ENCODE results near the gene EDDM3A. TPM values are rescaled to one million over a fixed set of nuclear protein-coding genes. Genes with fewer than 3 reads are reported as not detected.

EDDM3A gene
- total RNA-seq, 2 experiments from 2014 or later, result not detected

- Histone ChIP-seq H3K4me2 (ENCODE audit: low read length) (no peak overlapping the region), H3K9me2 (ENCODE audit: insufficient read depth, low read length) (no peaks in the 10 kb centered on the region), H4K20me1 (ENCODE audit: insufficient read depth, low read length) (no peaks in the 10 kb centered on the region), H3K27ac (ENCODE audit: low read depth, low read length, poor library complexity, severe bottlenecking) (no peak overlapping the region), H3K36me3 (ENCODE audit: insufficient read depth, low read length) (no peaks in the 10 kb centered on the region), H3K9me3 (ENCODE audit: low read length) (no peaks in the 10 kb centered on the region), H3K4me1 (ENCODE audit: insufficient read depth, low read length, poor library complexity, severe bottlenecking) (peaks cover 7% of the 10 kb centered on the region), H3K4me3 (ENCODE audit: low read depth, low read length, poor library complexity, severe bottlenecking) (no peak overlapping the region), H2AFZ (ENCODE audit: low read length) (no peak overlapping the region), H3K79me2 (ENCODE audit: insufficient read depth, low read depth, low read length) (no peaks in the 10 kb centered on the region)
- intact Hi-C loops (cut with micrococcal nuclease; ENCODE audit: unreplicated experiment), result no loop called here
- ChIA-PET CTCF (ENCODE audit: unreplicated experiment) (no interaction called here), POLR2A (no interaction called here)
- no peak for DNase-seq (ENCODE audit: low spot score)
- BruUV-seq (replicated peaks), result no TSS peak
- no peak for TF ChIP-seq CTCF (conservative IDR thresholded peaks at IDR 0.05; ENCODE audit: low read length)
- no peak for TF ChIP-seq EZH2phosphoT487 (IDR thresholded peaks at IDR 0.05; ENCODE audit: borderline replicate concordance, low read depth, low read length)
Observed at GRCh38 chr14:20787025-20787424, 41.3 kb downstream of the EDDM3A start.

GRCh38 chr14:20789230-20789813 is 43.6 kb downstream of the EDDM3A start:
- H4K20me1 ChIP-seq (ENCODE audit: insufficient read depth, low read length), result no peaks in the 10 kb centered on the region
- no peaks in the 10 kb centered on the region for H3K36me3 ChIP-seq (ENCODE audit: insufficient read depth, low read length)
- no peak overlapping the region for H3K4me3 ChIP-seq (ENCODE audit: low read depth, low read length, poor library complexity, severe bottlenecking)
- POLR2A ChIA-PET, result interaction anchor here (1.3 kb wide), 1 partner anchor 13 kb away, joined by 3 read pairs; the partner anchor contains the start of gene RNASE1
- no peak overlapping the region for H3K4me2 ChIP-seq (ENCODE audit: low read length)
- H3K4me1 ChIP-seq (ENCODE audit: insufficient read depth, low read length, poor library complexity, severe bottlenecking), result no peaks in the 10 kb centered on the region
- TF ChIP-seq CTCF (conservative IDR thresholded peaks at IDR 0.05; ENCODE audit: low read length) (no peak), EZH2phosphoT487 (IDR thresholded peaks at IDR 0.05; ENCODE audit: borderline replicate concordance, low read depth, low read length) (no peak)
- no peak for DNase-seq (ENCODE audit: low spot score)
- H3K9me3 ChIP-seq (ENCODE audit: low read length), result no peaks in the 10 kb centered on the region
- intact Hi-C loops (cut with micrococcal nuclease; ENCODE audit: unreplicated experiment), result no loop called here
- H3K27ac ChIP-seq (ENCODE audit: low read depth, low read length, poor library complexity, severe bottlenecking), result no peak overlapping the region
- H3K79me2 ChIP-seq (ENCODE audit: insufficient read depth, low read depth, low read length), result no peaks in the 10 kb centered on the region
- CTCF ChIA-PET (ENCODE audit: unreplicated experiment), result no interaction called here
- BruUV-seq (replicated peaks), result no TSS peak
- no peaks in the 10 kb centered on the region for H3K9me2 ChIP-seq (ENCODE audit: insufficient read depth, low read length)
- H2AFZ ChIP-seq (ENCODE audit: low read length), result no peak overlapping the region

- H3K9me3 ChIP-seq (ENCODE audit: low read length), result no peaks in the 10 kb centered on the region
- CTCF ChIA-PET (ENCODE audit: unreplicated experiment), result interaction anchor here (0.6 kb wide), 1 partner anchor 21 kb away, joined by 3 read pairs; no protein-coding TSS in a partner anchor
Observed at GRCh38 chr14:20790464-20791116, 44.9 kb downstream of the EDDM3A start.

More at GRCh38 chr14:20790464-20791116, 44.9 kb downstream of the EDDM3A start:
- Histone ChIP-seq H3K36me3 (ENCODE audit: insufficient read depth, low read length) (no peaks in the 10 kb centered on the region), H3K4me1 (ENCODE audit: insufficient read depth, low read length, poor library complexity, severe bottlenecking) (no peaks in the 10 kb centered on the region), H3K9me2 (ENCODE audit: insufficient read depth, low read length) (no peaks in the 10 kb centered on the region), H3K79me2 (ENCODE audit: insufficient read depth, low read depth, low read length) (no peaks in the 10 kb centered on the region), H4K20me1 (ENCODE audit: insufficient read depth, low read length) (no peaks in the 10 kb centered on the region), H3K4me2 (ENCODE audit: low read length) (no peak overlapping the region), H3K4me3 (ENCODE audit: low read depth, low read length, poor library complexity, severe bottlenecking) (no peak overlapping the region), H3K27ac (ENCODE audit: low read depth, low read length, poor library complexity, severe bottlenecking) (no peak overlapping the region), H2AFZ (ENCODE audit: low read length) (no peak overlapping the region)
- no peak for DNase-seq (ENCODE audit: low spot score)
- POLR2A ChIA-PET, result interaction anchor here (1.3 kb wide), 1 partner anchor 11 kb away, joined by 3 read pairs; the partner anchor contains the start of gene RNASE1
- intact Hi-C loops (cut with micrococcal nuclease; ENCODE audit: unreplicated experiment), result no loop called here
- TF ChIP-seq EZH2phosphoT487 (IDR thresholded peaks at IDR 0.05; ENCODE audit: borderline replicate concordance, low read depth, low read length) (no peak), CTCF (conservative IDR thresholded peaks at IDR 0.05; ENCODE audit: low read length) (no peak)
- BruUV-seq (replicated peaks), result no TSS peak

All from OCI-LY7 (cell line).